PC-9 (cell line): ENCODE data around the gene CCDC92. TPM values are rescaled to one million over a fixed set of nuclear protein-coding genes. Genes with fewer than 3 reads are reported as not detected.

Experiments used
- BruUV-seq: library from RNA; stranded (reverse); fragments of 400-500 nt; replicated peaks from 2 replicates; lab custom pipeline; 2021; lab: Mats Ljungman, UMichigan
- CTCF ChIA-PET: fragments of 300-600 bp; sonication (Branson Sonifier 250); formaldehyde crosslinking; loops from one replicate; lab custom pipeline; 2022; ENCODE audit warnings: antibody characterized with exemption; lab: Charles Lee
- POLR2A ChIA-PET: fragments of 300-600 bp; sonication (Branson Sonifier 250); formaldehyde crosslinking; loops from one replicate; lab custom pipeline; 2022; ENCODE audit warnings: antibody characterized with exemption; ENCODE audit not compliant: unreplicated experiment; lab: Charles Lee
- DNase-seq, 2 experiments: peaks; one replicate each; pipeline versions ENCODE4 v3.0.0 to v3.0.0-alpha.2; 2015 to 2022; ENCODE audit warnings: mixed read lengths in 1 of 2
- H2AFZ ChIP-seq: fragments of 200-600 bp; sonication (generic); 2 replicates; pipeline ENCODE4 v1.8.1; 2017; ENCODE audit warnings: antibody characterized with exemption
- H3F3A ChIP-seq: fragments of 200-600 bp; sonication (generic); 2 replicates; pipeline ENCODE4 v1.8.1; 2017; ENCODE audit warnings: antibody characterized with exemption, mild to moderate bottlenecking, low read depth; ENCODE audit not compliant: insufficient read depth
- H3K27ac ChIP-seq: fragments of 200-600 bp; sonication (generic); 2 replicates; pipeline ENCODE4 v1.6.1; 2016; ENCODE audit warnings: mixed run types
- H3K27me3 ChIP-seq: fragments of 200-600 bp; sonication (generic); 2 replicates; pipeline ENCODE4 v1.6.1; 2016; ENCODE audit warnings: low read depth, mixed run types; ENCODE audit not compliant: insufficient read depth
- H3K36me3 ChIP-seq: fragments of 200-600 bp; sonication (generic); 2 replicates; pipeline ENCODE4 v1.6.1; 2016; ENCODE audit warnings: low read depth, mixed run types
- H3K4me1 ChIP-seq: fragments of 200-600 bp; sonication (generic); replicated peaks from 2 replicates; pipeline ENCODE4 v1.6.1; 2016; ENCODE audit warnings: mixed run types; ENCODE audit not compliant: insufficient read depth
- H3K4me2 ChIP-seq: fragments of 200-600 bp; sonication (generic); 2 replicates; pipeline ENCODE4 v1.6.1; 2017; ENCODE audit warnings: mixed run types
- H3K4me3 ChIP-seq: fragments of 200-600 bp; sonication (generic); 2 replicates; pipeline ENCODE4 v1.6.1; 2016; ENCODE audit warnings: mixed run types
- H3K79me2 ChIP-seq: fragments of 200-600 bp; sonication (generic); 2 replicates; pipeline ENCODE4 v1.6.1; 2017; ENCODE audit warnings: low read depth, mixed run types
- H3K9me2 ChIP-seq: fragments of 200-600 bp; sonication (generic); 2 replicates; pipeline ENCODE4 v1.8.1; 2017; ENCODE audit warnings: mild to moderate bottlenecking; ENCODE audit not compliant: insufficient read depth
- H3K9me3 ChIP-seq: fragments of 200-600 bp; sonication (generic); 2 replicates; pipeline ENCODE4 v1.8.1; 2016; ENCODE audit warnings: low read depth; ENCODE audit not compliant: insufficient read depth
- H4K20me1 ChIP-seq: fragments of 200-600 bp; sonication (generic); 2 replicates; pipeline ENCODE4 v1.8.1; 2017; ENCODE audit not compliant: insufficient read depth
- CTCF ChIP-seq: fragments of 200-600 bp; sonication (generic); conservative IDR thresholded peaks from 2 replicates; pipeline ENCODE4 v1.6.1; 2017; ENCODE audit warnings: mixed run types, antibody characterized with exemption, mild to moderate bottlenecking, moderate library complexity
- EZH2 ChIP-seq: fragments of 200-600 bp; sonication (generic); IDR thresholded peaks from 2 replicates; pipeline ENCODE4 v1.8.0; 2017; ENCODE audit warnings: antibody characterized with exemption, low read depth
- intact Hi-C: fragments of 100-400 bp; cut with micrococcal nuclease; formaldehyde crosslinking; loops from one replicate; pipeline ENCODE4 v1.10.0; 2022; ENCODE audit not compliant: unreplicated experiment
- total RNA-seq: library from RNA; stranded (reverse); gene quantifications from 2 replicates; pipeline ENCODE4 v1.2.3, GENCODE V29; 2021

The CCDC92 gene
- total RNA-seq, 1 experiment from 2014 or later, result 28.0 TPM

GRCh38 chr12:123961585-123962345 lies 10.9 kb downstream of the CCDC92 start:
- no TSS peak for BruUV-seq
- no peak overlapping the region for H3K4me3 ChIP-seq
- CTCF ChIA-PET, result no interaction called here

GRCh38 chr12:123960856-123961255 lies 11.8 kb downstream of the CCDC92 start:
- POLR2A ChIA-PET, result interaction anchor here (0.6 kb wide), 1 partner anchor 337 kb away, joined by 3 read pairs; no protein-coding TSS in a partner anchor
- BruUV-seq, result no TSS peak
- H3K27me3 ChIP-seq, result no peaks in the 10 kb centered on the region
- H3K9me2 ChIP-seq, result no peaks in the 10 kb centered on the region
- H3K27ac ChIP-seq, result no peak overlapping the region
- no peak for DNase-seq
- H3K4me1 ChIP-seq, result no peaks in the 10 kb centered on the region
- H3K79me2 ChIP-seq, result no peaks in the 10 kb centered on the region
- no peaks in the 10 kb centered on the region for H4K20me1 ChIP-seq
- TF ChIP-seq EZH2 (no peak), CTCF (no peak)
- CTCF ChIA-PET, result interaction anchor here (0.6 kb wide), 1 partner anchor 55 kb away, joined by 3 read pairs; no protein-coding TSS in a partner anchor
- H2AFZ ChIP-seq, result no peak overlapping the region
- H3K4me2 ChIP-seq, result no peak overlapping the region
- no peaks in the 10 kb centered on the region for H3K9me3 ChIP-seq
- H3F3A ChIP-seq, result no peaks in the 10 kb centered on the region
- intact Hi-C loops, result no loop called here
- no peak overlapping the region for H3K4me3 ChIP-seq
- H3K36me3 ChIP-seq, result no peaks in the 10 kb centered on the region

More at GRCh38 chr12:123961585-123962345, 10.9 kb downstream of the CCDC92 start:
- Histone ChIP-seq H3F3A (no peaks in the 10 kb centered on the region), H2AFZ (no peak overlapping the region), H3K36me3 (no peaks in the 10 kb centered on the region), H3K9me3 (no peaks in the 10 kb centered on the region), H3K27ac (no peak overlapping the region), H3K79me2 (no peaks in the 10 kb centered on the region), H3K27me3 (no peaks in the 10 kb centered on the region), H4K20me1 (no peaks in the 10 kb centered on the region), H3K4me2 (no peak overlapping the region), H3K9me2 (no peaks in the 10 kb centered on the region), H3K4me1 (no peaks in the 10 kb centered on the region)
- DNase-seq, result no peak
- intact Hi-C loops, result no loop called here
- TF ChIP-seq CTCF (no peak), EZH2 (no peak)
- POLR2A ChIA-PET, result interaction anchor here (0.6 to 0.7 kb wide), 2 partner anchors 15 to 338 kb away, joined by 3 to 7 read pairs; no protein-coding TSS in a partner anchor

- no peak overlapping the region for H3K4me2 ChIP-seq
- no peak for DNase-seq
- H3K9me2 ChIP-seq, result no peaks in the 10 kb centered on the region
- TF ChIP-seq EZH2 (no peak), CTCF (no peak)
- H3K9me3 ChIP-seq, result no peaks in the 10 kb centered on the region
- H3K4me1 ChIP-seq, result no peaks in the 10 kb centered on the region
- POLR2A ChIA-PET, result no interaction called here
- intact Hi-C loops, result no loop called here
- CTCF ChIA-PET, result interaction anchor here (0.6 kb wide), 1 partner anchor 55 kb away, joined by 3 read pairs; no protein-coding TSS in a partner anchor
- H3K4me3 ChIP-seq, result no peak overlapping the region
- BruUV-seq, result no TSS peak
- no peaks in the 10 kb centered on the region for H3K27me3 ChIP-seq
- no peak overlapping the region for H2AFZ ChIP-seq
- H3K27ac ChIP-seq, result no peak overlapping the region
- no peaks in the 10 kb centered on the region for H3F3A ChIP-seq
- H3K79me2 ChIP-seq, result no peaks in the 10 kb centered on the region
- H4K20me1 ChIP-seq, result no peaks in the 10 kb centered on the region
- H3K36me3 ChIP-seq, result no peaks in the 10 kb centered on the region
These were observed 12.4 kb downstream of the CCDC92 start for GRCh38 chr12:123960029-123960735.
